Smooth muscle cell (in vitro differentiated cells): ENCODE data around the gene MS4A18. TPM values are rescaled to one million over a fixed set of nuclear protein-coding genes. Genes with fewer than 3 reads are reported as not detected.
"Not testable (repeated sequence)": the region's sequence is repeated elsewhere in the genome, so short reads cannot be mapped to it uniquely, and the experiment has no call there.

ENCODE experiments used
- DNase-seq: peaks from one replicate; lab custom pipeline; 2025; ENCODE audit not compliant: unreplicated experiment; lab: John Stamatoyannopoulos, UW
- H2AFZ ChIP-seq: fragments of 200-600 bp; sonication (generic); 2 replicates; pipeline ENCODE4 v1.6.0; 2016; ENCODE audit warnings: antibody characterized with exemption, low read depth, mild to moderate bottlenecking
- H3F3A ChIP-seq: fragments of 200-600 bp; sonication (generic); 2 replicates; pipeline ENCODE4 v1.6.0; 2017; ENCODE audit warnings: antibody characterized with exemption, low read depth
- H3K27ac ChIP-seq: fragments of 200-600 bp; sonication (generic); 2 replicates; pipeline ENCODE4 v1.5.1; 2016; ENCODE audit warnings: low read depth, mild to moderate bottlenecking
- H3K27me3 ChIP-seq: fragments of 200-600 bp; sonication (generic); 2 replicates; pipeline ENCODE4 v1.6.1; 2016; ENCODE audit warnings: low read depth, mild to moderate bottlenecking
- H3K36me3 ChIP-seq: fragments of 200-600 bp; sonication (generic); 2 replicates; pipeline ENCODE4 v1.5.1; 2016; ENCODE audit warnings: low read depth
- H3K4me1 ChIP-seq: fragments of 200-600 bp; sonication (generic); 2 replicates; pipeline ENCODE4 v1.5.1; 2016; ENCODE audit warnings: low read depth
- H3K4me2 ChIP-seq: fragments of 200-600 bp; sonication (generic); 2 replicates; pipeline ENCODE4 v1.6.0; 2016; ENCODE audit warnings: mild to moderate bottlenecking
- H3K4me3 ChIP-seq: fragments of 200-600 bp; sonication (generic); 2 replicates; pipeline ENCODE4 v1.5.1; 2016; ENCODE audit warnings: mild to moderate bottlenecking
- H3K79me2 ChIP-seq: fragments of 200-600 bp; sonication (generic); 2 replicates; pipeline ENCODE4 v1.6.0; 2016; ENCODE audit warnings: low read depth, mild to moderate bottlenecking
- H3K9ac ChIP-seq: fragments of 200-600 bp; sonication (generic); 2 replicates; pipeline ENCODE4 v1.6.0; 2016; ENCODE audit warnings: low read depth
- H3K9me3 ChIP-seq: fragments of 200-600 bp; sonication (generic); replicated peaks from 2 replicates; pipeline ENCODE4 v1.5.1; 2016; ENCODE audit warnings: low read depth
- H4K20me1 ChIP-seq: fragments of 200-600 bp; sonication (generic); 2 replicates; pipeline ENCODE4 v1.6.0; 2016; ENCODE audit warnings: low read depth
- CTCF ChIP-seq: fragments of 200-600 bp; sonication (generic); IDR thresholded peaks from 2 replicates; pipeline ENCODE4 v1.5.1; 2017; ENCODE audit warnings: borderline replicate concordance, mild to moderate bottlenecking, antibody characterized with exemption; ENCODE audit not compliant: insufficient read depth, poor library complexity, severe bottlenecking
- WGBS: methylation state at CpG from one replicate; pipeline ENCODE4 v1.1.7; 2016; ENCODE audit warnings: low lambda C conversion rate; 5-methylcytosine and 5-hydroxymethylcytosine counted together
- polyA plus RNA-seq: library from polyadenylated mRNA; unstranded; fragments of >200 nt; fragmentation: Nextera tagmentation; extraction: Ambion mirVana; gene quantifications from 2 replicates; pipeline ENCODE4 v1.2.1, GENCODE V29; 2016
- total RNA-seq: library from RNA; depleted of rRNA; stranded (reverse); fragments of >200 nt; gene quantifications from 2 replicates; pipeline ENCODE4 v1.2.3, GENCODE V29; 2014

The MS4A18 gene
- total and polyA plus RNA-seq, 2 experiments from 2014 or later: not detected

- 92% methylated on average over 19 of the region's 19 CpGs for WGBS
- no peak for TF ChIP-seq CTCF
- no peaks in the 10 kb centered on the region for H4K20me1 ChIP-seq
- H3K79me2 ChIP-seq: no peaks in the 10 kb centered on the region
- H3K9ac ChIP-seq: no peak overlapping the region
- no peak overlapping the region for H3K4me3 ChIP-seq
- no peaks in the 10 kb centered on the region for H3K9me3 ChIP-seq
- H3K4me1 ChIP-seq: no peaks in the 10 kb centered on the region
- H3K4me2 ChIP-seq: no peak overlapping the region
- H3F3A ChIP-seq: no peaks in the 10 kb centered on the region
- no peaks in the 10 kb centered on the region for H3K36me3 ChIP-seq
- no peak overlapping the region for H3K27ac ChIP-seq
- H3K27me3 ChIP-seq: peaks cover 3% of the 10 kb centered on the region
- no peak for DNase-seq
- no peak overlapping the region for H2AFZ ChIP-seq
These were observed 32.8 kb downstream of the MS4A18 start for GRCh38 chr11:60757231-60757800.

- not testable (repeated sequence) for H3K9me3 ChIP-seq, H3K9ac ChIP-seq, H4K20me1 ChIP-seq, H3F3A ChIP-seq, H3K36me3 ChIP-seq, H3K4me3 ChIP-seq, H3K27ac ChIP-seq, H3K4me1 ChIP-seq, H3K27me3 ChIP-seq, DNase-seq, H2AFZ ChIP-seq, H3K79me2 ChIP-seq
- H3K4me2 ChIP-seq: peak overlapping the region; percentile 72
- 60% methylated on average over 4 of the region's 4 CpGs for WGBS
These were observed 34.2 kb downstream of the MS4A18 start for GRCh38 chr11:60758671-60759070.

GRCh38 chr11:60759438-60760225 is 35.1 kb downstream of the MS4A18 start:
- H3K4me3 ChIP-seq, H3K4me1 ChIP-seq, H3K9me3 ChIP-seq, H3K27me3 ChIP-seq, H3K27ac ChIP-seq, H3K9ac ChIP-seq, DNase-seq, H3K36me3 ChIP-seq, H2AFZ ChIP-seq, H4K20me1 ChIP-seq, H3F3A ChIP-seq, H3K79me2 ChIP-seq: not testable (repeated sequence)
- WGBS: 64% methylated on average over 22 of the region's 22 CpGs
- peak overlapping the region; percentile 72 for H3K4me2 ChIP-seq

GRCh38 chr11:60761436-60762190 is 37.1 kb downstream of the MS4A18 start:
- Histone ChIP-seq H2AFZ (no peak overlapping the region), H3F3A (no peaks in the 10 kb centered on the region), H3K9ac (no peak overlapping the region), H3K4me2 (no peak overlapping the region), H3K36me3 (no peaks in the 10 kb centered on the region), H3K27me3 (no peaks in the 10 kb centered on the region), H3K4me3 (no peak overlapping the region), H4K20me1 (no peaks in the 10 kb centered on the region), H3K9me3 (no peaks in the 10 kb centered on the region), H3K79me2 (no peaks in the 10 kb centered on the region), H3K27ac (no peak overlapping the region), H3K4me1 (no peaks in the 10 kb centered on the region)
- no peak for DNase-seq
- WGBS: 90% methylated on average over 4 of the region's 4 CpGs
- no peak for TF ChIP-seq CTCF
